ENCODE measurements around the gene TKFC. TPM values are rescaled to one million over a fixed set of nuclear protein-coding genes. Genes with fewer than 3 reads are reported as not detected.

The TKFC gene, protein sequence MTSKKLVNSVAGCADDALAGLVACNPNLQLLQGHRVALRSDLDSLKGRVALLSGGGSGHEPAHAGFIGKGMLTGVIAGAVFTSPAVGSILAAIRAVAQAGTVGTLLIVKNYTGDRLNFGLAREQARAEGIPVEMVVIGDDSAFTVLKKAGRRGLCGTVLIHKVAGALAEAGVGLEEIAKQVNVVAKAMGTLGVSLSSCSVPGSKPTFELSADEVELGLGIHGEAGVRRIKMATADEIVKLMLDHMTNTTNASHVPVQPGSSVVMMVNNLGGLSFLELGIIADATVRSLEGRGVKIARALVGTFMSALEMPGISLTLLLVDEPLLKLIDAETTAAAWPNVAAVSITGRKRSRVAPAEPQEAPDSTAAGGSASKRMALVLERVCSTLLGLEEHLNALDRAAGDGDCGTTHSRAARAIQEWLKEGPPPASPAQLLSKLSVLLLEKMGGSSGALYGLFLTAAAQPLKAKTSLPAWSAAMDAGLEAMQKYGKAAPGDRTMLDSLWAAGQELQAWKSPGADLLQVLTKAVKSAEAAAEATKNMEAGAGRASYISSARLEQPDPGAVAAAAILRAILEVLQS
- total RNA-seq: 10 to 100 TPM; 15.2 to 34.4 (median 26.9) TPM

DNA sequence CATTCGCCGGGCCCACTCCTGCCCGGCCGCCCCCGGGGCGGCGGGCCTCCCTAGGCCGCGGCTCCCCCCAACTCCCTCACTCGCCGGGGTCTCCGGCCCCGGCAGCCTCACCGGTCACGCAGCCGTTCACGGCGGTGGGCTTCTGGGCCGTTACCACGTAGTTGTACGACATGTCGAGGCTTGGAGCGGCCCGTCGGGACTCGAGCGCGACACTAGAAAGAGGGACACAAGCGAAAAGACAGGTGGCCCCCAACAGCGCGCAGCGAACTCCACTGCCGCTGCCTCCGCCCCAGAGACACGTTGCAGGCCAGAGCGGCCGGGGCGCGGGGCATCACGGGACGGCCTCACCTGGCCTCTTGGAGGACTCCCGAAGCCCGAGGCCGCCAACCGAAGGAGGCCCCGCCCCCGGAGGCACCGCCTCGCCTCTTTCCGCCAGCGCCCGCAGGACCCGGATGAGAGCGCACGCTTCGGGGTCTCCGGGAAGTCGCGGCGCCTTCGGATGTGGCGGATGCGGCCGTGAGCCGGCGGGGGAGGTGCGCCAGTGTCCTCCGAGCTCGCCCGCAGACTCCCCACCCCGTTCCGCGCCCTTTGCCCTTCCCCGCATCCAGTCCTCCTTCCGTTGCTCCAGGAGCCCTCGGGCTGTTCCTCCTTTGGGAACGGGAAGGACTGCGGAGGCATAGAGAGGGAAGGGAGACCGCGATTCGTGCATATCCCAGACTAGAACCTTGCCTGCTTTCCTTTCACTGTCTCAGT is at the start of gene TKFC, which contains the start of gene DDB1:
TKFC (plus strand) TSS at position 432 of the 753 bp plus-strand sequence. CDS start 1,501 bp downstream, outside the sequence.
DDB1 (minus strand) TSS at position 309 of the 753 bp plus-strand sequence; CDS start at position 172, 137 bp downstream.
- intact Hi-C loops (cut with DNase I; ENCODE audit: low total_unique reads): no loop called here
- H3K27ac ChIP-seq: peak within 1 kb of the TSS; percentile 93 to 96
- no peaks in the 10 kb centered on the region for H3K9me3 ChIP-seq
- H3K27me3 ChIP-seq: no peaks in the 10 kb centered on the region
- H3K4me1 ChIP-seq: peaks cover 20 to 21% of the 10 kb centered on the region in 2 donors
- peaks cover 6% of the 10 kb centered on the region for H3K36me3 ChIP-seq
- peak; percentile 91 to 95 for DNase-seq (ENCODE audit: low spot score in 2 of 2)
- TF ChIP-seq POLR2A (IDR thresholded peaks at IDR 0.05): peak; percentile 85
- peak; percentile 79 to 85 (median 83) for TF ChIP-seq POLR2AphosphoS5 (IDR thresholded peaks at IDR 0.05)
- TF ChIP-seq, protein P1, sequence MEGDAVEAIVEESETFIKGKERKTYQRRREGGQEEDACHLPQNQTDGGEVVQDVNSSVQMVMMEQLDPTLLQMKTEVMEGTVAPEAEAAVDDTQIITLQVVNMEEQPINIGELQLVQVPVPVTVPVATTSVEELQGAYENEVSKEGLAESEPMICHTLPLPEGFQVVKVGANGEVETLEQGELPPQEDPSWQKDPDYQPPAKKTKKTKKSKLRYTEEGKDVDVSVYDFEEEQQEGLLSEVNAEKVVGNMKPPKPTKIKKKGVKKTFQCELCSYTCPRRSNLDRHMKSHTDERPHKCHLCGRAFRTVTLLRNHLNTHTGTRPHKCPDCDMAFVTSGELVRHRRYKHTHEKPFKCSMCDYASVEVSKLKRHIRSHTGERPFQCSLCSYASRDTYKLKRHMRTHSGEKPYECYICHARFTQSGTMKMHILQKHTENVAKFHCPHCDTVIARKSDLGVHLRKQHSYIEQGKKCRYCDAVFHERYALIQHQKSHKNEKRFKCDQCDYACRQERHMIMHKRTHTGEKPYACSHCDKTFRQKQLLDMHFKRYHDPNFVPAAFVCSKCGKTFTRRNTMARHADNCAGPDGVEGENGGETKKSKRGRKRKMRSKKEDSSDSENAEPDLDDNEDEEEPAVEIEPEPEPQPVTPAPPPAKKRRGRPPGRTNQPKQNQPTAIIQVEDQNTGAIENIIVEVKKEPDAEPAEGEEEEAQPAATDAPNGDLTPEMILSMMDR (IDR thresholded peaks at IDR 0.05): peak in 1 of 3 donors; percentile 4
- H3K4me3 ChIP-seq: peak within 1 kb of the TSS; percentile 86 to 100 (median 93)

GRCh38 chr11:61283613-61284012 is 49.4 kb upstream of the TKFC start:
- H3K27ac ChIP-seq: no peak overlapping the region
- TF ChIP-seq POLR2A (IDR thresholded peaks at IDR 0.05) (no peak), POLR2AphosphoS5 (IDR thresholded peaks at IDR 0.05) (no peak)
- TF ChIP-seq, protein P1 (IDR thresholded peaks at IDR 0.05): no peak

GRCh38 chr11:61287338-61287977 is 45.6 kb upstream of the TKFC start:
- Histone ChIP-seq H3K4me3 (no peak overlapping the region), H3K9me3 (no peaks in the 10 kb centered on the region), H3K27ac (no peak overlapping the region), H3K4me1 (no peaks in the 10 kb centered on the region), H3K36me3 (no peaks in the 10 kb centered on the region), H3K27me3 (peaks cover 0 to 6% of the 10 kb centered on the region in 2 donors)
- DNase-seq (ENCODE audit: low spot score in 2 of 2): no peak
- intact Hi-C loops (cut with DNase I; ENCODE audit: low total_unique reads): no loop called here
- TF ChIP-seq, protein P1 (IDR thresholded peaks at IDR 0.05): no peak
- no peak for TF ChIP-seq POLR2A (IDR thresholded peaks at IDR 0.05)

More at GRCh38 chr11:61283613-61284012, 49.4 kb upstream of the TKFC start:
- Histone ChIP-seq H3K9me3 (no peaks in the 10 kb centered on the region), H3K36me3 (no peaks in the 10 kb centered on the region), H3K4me3 (no peak overlapping the region), H3K4me1 (no peaks in the 10 kb centered on the region), H3K27me3 (no peaks in the 10 kb centered on the region)
- no peak for DNase-seq (ENCODE audit: low spot score in 2 of 2)
- intact Hi-C loops (cut with DNase I; ENCODE audit: low total_unique reads): no loop called here

DNA sequence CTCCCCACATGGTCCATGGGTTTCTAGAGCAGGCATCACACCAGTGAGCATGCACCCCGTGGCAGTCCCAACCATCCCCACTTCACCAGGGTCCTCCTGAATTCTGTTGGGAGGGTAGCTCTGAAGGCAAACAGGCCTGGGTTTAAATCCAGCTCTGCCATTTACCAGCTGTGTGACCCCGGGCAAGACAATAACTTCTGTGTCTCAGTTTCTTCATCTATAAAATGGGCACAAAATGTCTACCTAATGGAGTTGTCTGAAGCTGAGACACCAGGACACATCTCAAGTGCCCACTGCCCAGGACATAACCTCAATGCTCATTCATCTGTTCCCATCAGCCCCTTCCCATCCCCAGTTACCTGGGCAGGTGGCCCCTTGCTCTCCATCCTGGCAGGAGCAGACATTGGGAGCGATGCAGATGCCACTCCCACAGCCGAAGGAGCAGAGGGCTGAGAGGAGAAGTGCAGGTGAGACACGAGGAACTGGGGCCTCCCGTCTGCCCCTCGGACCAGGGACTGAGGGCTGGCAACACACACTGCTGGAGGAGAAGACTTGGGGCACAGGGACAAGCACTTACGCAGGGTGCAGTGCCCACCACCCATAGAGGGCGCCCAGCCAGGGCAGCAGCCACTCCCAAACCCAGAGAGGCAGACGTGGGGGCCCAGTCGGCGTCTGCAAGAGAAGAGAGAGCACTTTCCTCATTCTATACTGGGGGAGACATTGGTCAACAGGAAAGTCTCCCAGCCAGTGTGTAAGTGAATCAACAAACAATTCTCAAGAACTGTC is 41.9 kb upstream of the TKFC start:
- Histone ChIP-seq H3K36me3 (no peaks in the 10 kb centered on the region), H3K27me3 (peaks cover 0 to 10% of the 10 kb centered on the region in 2 donors)
- intact Hi-C loops (cut with DNase I; ENCODE audit: low total_unique reads): no loop called here

More for the DNA sequence above, 41.9 kb upstream of the TKFC start:
- TF ChIP-seq POLR2A (IDR thresholded peaks at IDR 0.05) (no peak), POLR2AphosphoS5 (IDR thresholded peaks at IDR 0.05) (no peak)
- TF ChIP-seq, protein P1 (IDR thresholded peaks at IDR 0.05): no peak
- no peaks in the 10 kb centered on the region for H3K9me3 ChIP-seq
- H3K27ac ChIP-seq: no peak overlapping the region
- no peak overlapping the region for H3K4me3 ChIP-seq
- no peak for DNase-seq (ENCODE audit: low spot score in 2 of 2)
- peaks cover 0 to 10% of the 10 kb centered on the region in 2 donors for H3K4me1 ChIP-seq
